ENCODE results near the gene ABCD4.
A peak's percentile ranks its signal among the peaks of the same experiment; 100 is the strongest.

Gene ABCD4

GRCh38 chr14:74244115-74244514 is 58.6 kb downstream of the ABCD4 start:
- H3K4me2 ChIP-seq (ENCODE audit: low read length), result no peak overlapping the region
- no peaks in the 10 kb centered on the region for H3K79me2 ChIP-seq
- H3K27ac ChIP-seq, result no peak overlapping the region
- H3K9ac ChIP-seq, result no peak overlapping the region
- H2AFZ ChIP-seq, result no peak overlapping the region
- no peak overlapping the region for H3K4me3 ChIP-seq (ENCODE audit: low read depth, low read length)
- H3K9me3 ChIP-seq (ENCODE audit: control insufficient read depth, low read length), result no peaks in the 10 kb centered on the region
- H3K4me1 ChIP-seq, result peaks cover 5% of the 10 kb centered on the region
- no peaks in the 10 kb centered on the region for H3K36me3 ChIP-seq (ENCODE audit: control insufficient read depth, insufficient read depth, low read length)
- peaks cover 20% of the 10 kb centered on the region for H3K27me3 ChIP-seq (ENCODE audit: control insufficient read depth, insufficient read depth, low read length)
- no peak for TF ChIP-seq CTCF (IDR thresholded peaks at IDR 0.05)

DNA sequence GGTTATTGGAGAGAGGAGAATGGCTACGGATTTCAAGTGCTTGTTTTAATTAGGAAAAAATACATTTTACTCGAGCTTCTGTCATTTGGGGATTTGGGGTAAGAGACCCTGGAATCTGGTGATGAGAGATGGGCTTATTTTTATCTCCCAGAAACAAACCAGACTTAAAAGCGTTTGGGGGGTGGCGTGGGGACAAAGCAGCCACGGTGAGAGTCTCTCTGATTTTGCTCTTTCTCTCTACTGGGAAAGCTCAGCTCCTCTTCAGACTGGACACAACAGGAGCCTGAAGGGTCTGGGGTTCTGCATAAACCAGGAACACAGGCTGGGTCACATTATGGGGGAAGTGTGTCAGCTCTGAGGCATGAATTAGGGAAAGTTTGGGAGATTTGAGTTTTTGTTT is 59.7 kb downstream of the ABCD4 start:
- Histone ChIP-seq H3K27ac (no peak overlapping the region), H3K79me2 (no peaks in the 10 kb centered on the region), H3K4me1 (peaks cover 5% of the 10 kb centered on the region), H3K27me3 (ENCODE audit: control insufficient read depth, insufficient read depth, low read length) (peaks cover 20% of the 10 kb centered on the region), H3K9ac (no peak overlapping the region), H3K4me2 (ENCODE audit: low read length) (no peak overlapping the region), H3K9me3 (ENCODE audit: control insufficient read depth, low read length) (no peaks in the 10 kb centered on the region), H3K4me3 (ENCODE audit: low read depth, low read length) (no peak overlapping the region), H3K36me3 (ENCODE audit: control insufficient read depth, insufficient read depth, low read length) (no peaks in the 10 kb centered on the region), H2AFZ (no peak overlapping the region)
- no peak for TF ChIP-seq CTCF (IDR thresholded peaks at IDR 0.05)

DNA sequence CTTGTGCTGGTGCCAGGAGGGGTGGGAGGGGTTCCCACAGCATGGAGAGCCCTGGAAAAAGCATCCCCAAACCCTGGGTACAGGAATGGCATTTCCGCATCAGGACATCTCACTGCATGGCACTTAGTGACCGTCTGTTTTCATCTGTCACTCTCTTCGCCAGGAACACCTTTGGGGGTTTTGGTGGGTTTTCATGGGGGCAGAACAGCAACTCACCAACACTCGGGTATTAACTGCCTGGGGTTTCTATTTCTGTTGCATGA is 60.0 kb downstream of the ABCD4 start:
- Histone ChIP-seq H3K9ac (no peak overlapping the region), H3K27ac (no peak overlapping the region), H2AFZ (no peak overlapping the region), H3K4me1 (peaks cover 5% of the 10 kb centered on the region), H3K9me3 (ENCODE audit: control insufficient read depth, low read length) (no peaks in the 10 kb centered on the region), H3K79me2 (no peaks in the 10 kb centered on the region), H3K27me3 (ENCODE audit: control insufficient read depth, insufficient read depth, low read length) (peaks cover 20% of the 10 kb centered on the region), H3K36me3 (ENCODE audit: control insufficient read depth, insufficient read depth, low read length) (no peaks in the 10 kb centered on the region), H3K4me3 (ENCODE audit: low read depth, low read length) (no peak overlapping the region), H3K4me2 (ENCODE audit: low read length) (no peak overlapping the region)
- TF ChIP-seq CTCF (IDR thresholded peaks at IDR 0.05), result no peak

- H3K36me3 ChIP-seq (ENCODE audit: control insufficient read depth, insufficient read depth, low read length), result no peaks in the 10 kb centered on the region
- H3K4me3 ChIP-seq (ENCODE audit: low read depth, low read length), result no peak overlapping the region
- no peaks in the 10 kb centered on the region for H3K79me2 ChIP-seq
- H3K9me3 ChIP-seq (ENCODE audit: control insufficient read depth, low read length), result no peaks in the 10 kb centered on the region
- H3K27ac ChIP-seq, result no peak overlapping the region
- no peak overlapping the region for H2AFZ ChIP-seq
- H3K27me3 ChIP-seq (ENCODE audit: control insufficient read depth, insufficient read depth, low read length), result peaks cover 20% of the 10 kb centered on the region
- peaks cover 5% of the 10 kb centered on the region for H3K4me1 ChIP-seq
- H3K4me2 ChIP-seq (ENCODE audit: low read length), result no peak overlapping the region
- TF ChIP-seq CTCF (IDR thresholded peaks at IDR 0.05), result no peak
- H3K9ac ChIP-seq, result no peak overlapping the region
These were observed 60.5 kb downstream of the ABCD4 start for GRCh38 chr14:74242021-74242779.

- Histone ChIP-seq H3K27me3 (ENCODE audit: control insufficient read depth, insufficient read depth, low read length) (peaks cover 20% of the 10 kb centered on the region), H3K4me2 (ENCODE audit: low read length) (peak overlapping the region; percentile 62), H3K79me2 (no peaks in the 10 kb centered on the region)
These were observed 61.1 kb downstream of the ABCD4 start for GRCh38 chr14:74241652-74242017.

More at GRCh38 chr14:74241652-74242017, 61.1 kb downstream of the ABCD4 start:
- H3K27ac ChIP-seq, result no peak overlapping the region
- H3K36me3 ChIP-seq (ENCODE audit: control insufficient read depth, insufficient read depth, low read length), result no peaks in the 10 kb centered on the region
- no peak overlapping the region for H3K9ac ChIP-seq
- no peaks in the 10 kb centered on the region for H3K9me3 ChIP-seq (ENCODE audit: control insufficient read depth, low read length)
- H3K4me3 ChIP-seq (ENCODE audit: low read depth, low read length), result no peak overlapping the region
- no peak for TF ChIP-seq CTCF (IDR thresholded peaks at IDR 0.05)
- peaks cover 5% of the 10 kb centered on the region for H3K4me1 ChIP-seq
- no peak overlapping the region for H2AFZ ChIP-seq
